ENCODE data around the gene PPP1R2C. TPM values are rescaled to one million over a fixed set of nuclear protein-coding genes. Genes with fewer than 3 reads are reported as not detected.

Gene PPP1R2C
- total RNA-seq, 1 experiment from 2014 or later = not detected

DNA sequence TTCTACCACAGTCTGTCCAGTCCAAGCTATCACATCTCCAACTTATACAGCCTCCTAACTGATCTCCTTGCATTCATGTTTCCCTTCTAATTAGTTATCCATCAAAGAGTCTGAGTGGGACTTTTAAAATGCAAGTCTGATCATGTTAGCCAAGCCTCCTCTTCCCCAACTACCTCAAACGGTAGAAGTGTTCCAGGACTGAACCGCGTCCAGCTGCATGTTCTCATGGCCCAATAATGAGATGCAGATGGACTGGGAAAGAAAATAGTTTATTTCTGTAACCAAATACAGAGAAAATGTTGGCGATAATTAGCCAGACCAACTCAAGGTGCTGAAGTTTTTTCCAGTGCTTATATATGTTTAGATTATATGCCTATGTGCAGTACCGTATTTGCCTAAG lies 46.6 kb upstream of the PPP1R2C start:
- Histone ChIP-seq H3K27me3 (ENCODE audit: control insufficient read depth, insufficient read depth, low read length) (no peaks in the 10 kb centered on the region), H3K4me1 (ENCODE audit: control insufficient read depth, insufficient read depth, low read length) (no peaks in the 10 kb centered on the region), H3K36me3 (ENCODE audit: control insufficient read depth, insufficient read depth, low read length) (no peaks in the 10 kb centered on the region), H3K4me3 (ENCODE audit: low read depth in 2 of 2, low read length in 2 of 2) (no peak overlapping the region), H3K9me3 (ENCODE audit: control insufficient read depth, insufficient read depth, low read depth, low read length) (no peaks in the 10 kb centered on the region), H3K27ac (ENCODE audit: low read length) (no peak overlapping the region)
- no TSS peak for BruUV-seq (replicated peaks)
- ChIA-PET POLR2A (no interaction called here), CTCF (no interaction called here)
- TF ChIP-seq, protein P1, sequence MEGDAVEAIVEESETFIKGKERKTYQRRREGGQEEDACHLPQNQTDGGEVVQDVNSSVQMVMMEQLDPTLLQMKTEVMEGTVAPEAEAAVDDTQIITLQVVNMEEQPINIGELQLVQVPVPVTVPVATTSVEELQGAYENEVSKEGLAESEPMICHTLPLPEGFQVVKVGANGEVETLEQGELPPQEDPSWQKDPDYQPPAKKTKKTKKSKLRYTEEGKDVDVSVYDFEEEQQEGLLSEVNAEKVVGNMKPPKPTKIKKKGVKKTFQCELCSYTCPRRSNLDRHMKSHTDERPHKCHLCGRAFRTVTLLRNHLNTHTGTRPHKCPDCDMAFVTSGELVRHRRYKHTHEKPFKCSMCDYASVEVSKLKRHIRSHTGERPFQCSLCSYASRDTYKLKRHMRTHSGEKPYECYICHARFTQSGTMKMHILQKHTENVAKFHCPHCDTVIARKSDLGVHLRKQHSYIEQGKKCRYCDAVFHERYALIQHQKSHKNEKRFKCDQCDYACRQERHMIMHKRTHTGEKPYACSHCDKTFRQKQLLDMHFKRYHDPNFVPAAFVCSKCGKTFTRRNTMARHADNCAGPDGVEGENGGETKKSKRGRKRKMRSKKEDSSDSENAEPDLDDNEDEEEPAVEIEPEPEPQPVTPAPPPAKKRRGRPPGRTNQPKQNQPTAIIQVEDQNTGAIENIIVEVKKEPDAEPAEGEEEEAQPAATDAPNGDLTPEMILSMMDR (IDR thresholded peaks at IDR 0.05) = no peak
- TF ChIP-seq SIN3A (IDR thresholded peaks at IDR 0.05; ENCODE audit: borderline replicate concordance, insufficient read depth, low read depth, low read length) = no peak
- TF ChIP-seq, protein P2, sequence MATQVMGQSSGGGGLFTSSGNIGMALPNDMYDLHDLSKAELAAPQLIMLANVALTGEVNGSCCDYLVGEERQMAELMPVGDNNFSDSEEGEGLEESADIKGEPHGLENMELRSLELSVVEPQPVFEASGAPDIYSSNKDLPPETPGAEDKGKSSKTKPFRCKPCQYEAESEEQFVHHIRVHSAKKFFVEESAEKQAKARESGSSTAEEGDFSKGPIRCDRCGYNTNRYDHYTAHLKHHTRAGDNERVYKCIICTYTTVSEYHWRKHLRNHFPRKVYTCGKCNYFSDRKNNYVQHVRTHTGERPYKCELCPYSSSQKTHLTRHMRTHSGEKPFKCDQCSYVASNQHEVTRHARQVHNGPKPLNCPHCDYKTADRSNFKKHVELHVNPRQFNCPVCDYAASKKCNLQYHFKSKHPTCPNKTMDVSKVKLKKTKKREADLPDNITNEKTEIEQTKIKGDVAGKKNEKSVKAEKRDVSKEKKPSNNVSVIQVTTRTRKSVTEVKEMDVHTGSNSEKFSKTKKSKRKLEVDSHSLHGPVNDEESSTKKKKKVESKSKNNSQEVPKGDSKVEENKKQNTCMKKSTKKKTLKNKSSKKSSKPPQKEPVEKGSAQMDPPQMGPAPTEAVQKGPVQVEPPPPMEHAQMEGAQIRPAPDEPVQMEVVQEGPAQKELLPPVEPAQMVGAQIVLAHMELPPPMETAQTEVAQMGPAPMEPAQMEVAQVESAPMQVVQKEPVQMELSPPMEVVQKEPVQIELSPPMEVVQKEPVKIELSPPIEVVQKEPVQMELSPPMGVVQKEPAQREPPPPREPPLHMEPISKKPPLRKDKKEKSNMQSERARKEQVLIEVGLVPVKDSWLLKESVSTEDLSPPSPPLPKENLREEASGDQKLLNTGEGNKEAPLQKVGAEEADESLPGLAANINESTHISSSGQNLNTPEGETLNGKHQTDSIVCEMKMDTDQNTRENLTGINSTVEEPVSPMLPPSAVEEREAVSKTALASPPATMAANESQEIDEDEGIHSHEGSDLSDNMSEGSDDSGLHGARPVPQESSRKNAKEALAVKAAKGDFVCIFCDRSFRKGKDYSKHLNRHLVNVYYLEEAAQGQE (IDR thresholded peaks at IDR 0.05; ENCODE audit: insufficient read depth in 1 of 2, low read depth in 2 of 2, low read length in 1 of 2) = no peak
- TF ChIP-seq TCF7L2 (IDR thresholded peaks at IDR 0.05; ENCODE audit: low read depth, low read length) = no peak
- no peak for TF ChIP-seq POLR2AphosphoS5 (IDR thresholded peaks at IDR 0.05; ENCODE audit: low read depth, low read length)
- in situ Hi-C loops (cut with HindIII; ENCODE audit: low pct_unique_long_range_greater_than_20kb, low sequenced_read_pairs) = no loop called here
- ATAC-seq (no peak), DNase-seq (ENCODE audit: low read depth, low spot score) (no peak)
- intact Hi-C loops (cut with micrococcal nuclease; ENCODE audit: unreplicated experiment) = no loop called here

DNA sequence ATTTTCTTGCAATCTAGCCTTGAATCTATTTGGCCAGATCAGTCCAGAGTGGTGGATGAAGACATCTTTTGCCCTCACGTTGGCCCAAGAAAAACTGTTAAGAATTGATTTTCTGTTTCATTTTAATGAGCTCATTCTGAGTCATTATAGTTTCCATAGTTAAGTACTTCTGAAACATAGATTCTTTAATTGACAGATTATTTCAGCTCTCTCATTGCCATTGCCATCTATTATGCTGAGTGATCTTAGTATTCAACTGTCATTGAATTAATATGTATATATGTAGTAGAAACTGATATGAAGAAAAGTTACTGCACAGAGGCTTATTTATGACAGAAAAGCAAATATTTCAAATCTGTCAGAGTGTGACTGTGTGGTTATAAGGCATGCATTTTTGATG lies 45.5 kb upstream of the PPP1R2C start:
- Histone ChIP-seq H3K4me3 (ENCODE audit: low read depth in 2 of 2, low read length in 2 of 2) (no peak overlapping the region), H3K4me1 (ENCODE audit: control insufficient read depth, insufficient read depth, low read length) (no peaks in the 10 kb centered on the region), H3K27ac (ENCODE audit: low read length) (no peak overlapping the region), H3K9me3 (ENCODE audit: control insufficient read depth, insufficient read depth, low read depth, low read length) (no peaks in the 10 kb centered on the region), H3K27me3 (ENCODE audit: control insufficient read depth, insufficient read depth, low read length) (no peaks in the 10 kb centered on the region), H3K36me3 (ENCODE audit: control insufficient read depth, insufficient read depth, low read length) (no peaks in the 10 kb centered on the region)
- ATAC-seq (no peak), DNase-seq (ENCODE audit: low read depth, low spot score) (no peak)
- TF ChIP-seq TCF7L2 (IDR thresholded peaks at IDR 0.05; ENCODE audit: low read depth, low read length) (no peak), POLR2AphosphoS5 (IDR thresholded peaks at IDR 0.05; ENCODE audit: low read depth, low read length) (no peak), SIN3A (IDR thresholded peaks at IDR 0.05; ENCODE audit: borderline replicate concordance, insufficient read depth, low read depth, low read length) (no peak)
- TF ChIP-seq, protein P1 (IDR thresholded peaks at IDR 0.05) = no peak
- TF ChIP-seq, protein P2 (IDR thresholded peaks at IDR 0.05; ENCODE audit: insufficient read depth in 1 of 2, low read depth in 2 of 2, low read length in 1 of 2) = no peak
- no TSS peak for BruUV-seq (replicated peaks)
- ChIA-PET POLR2A (no interaction called here), CTCF (no interaction called here)
- intact Hi-C loops (cut with micrococcal nuclease; ENCODE audit: unreplicated experiment) (no loop called here), in situ Hi-C loops (cut with HindIII; ENCODE audit: low pct_unique_long_range_greater_than_20kb, low sequenced_read_pairs) (no loop called here)

All from Panc1 (cell line).